NCI-H2107 treated with DMSO at 0.1 percent for 48 hours (cell line): ENCODE measurements around the gene BCHE.

Experiments used
- DNase-seq: peaks from one replicate; lab custom pipeline; 2025; ENCODE audit not compliant: unreplicated experiment; lab: John Stamatoyannopoulos, UW

BCHE gene

GRCh38 chr3:165754219-165755007, 82.8 kb downstream of the BCHE start:
- no peak for DNase-seq

GRCh38 chr3:165753560-165753959, 83.7 kb downstream of the BCHE start:
- no peak for DNase-seq

GRCh38 chr3:165751637-165752036, 85.6 kb downstream of the BCHE start:
- DNase-seq = peak; percentile 55

GRCh38 chr3:165749821-165750220, 87.4 kb downstream of the BCHE start:
- no peak for DNase-seq

GRCh38 chr3:165749241-165749640, 88.0 kb downstream of the BCHE start:
- no peak for DNase-seq

GRCh38 chr3:165748094-165748493, 89.1 kb downstream of the BCHE start:
- DNase-seq = no peak

GRCh38 chr3:165746874-165747273, 90.3 kb downstream of the BCHE start:
- no peak for DNase-seq

GRCh38 chr3:165744025-165744424, 93.2 kb downstream of the BCHE start:
- DNase-seq = no peak

- DNase-seq = no peak
Observed at GRCh38 chr3:165742351-165742750, 94.9 kb downstream of the BCHE start.

GRCh38 chr3:165729756-165730155, 107.5 kb downstream of the BCHE start:
- DNase-seq = no peak

- DNase-seq = no peak
Observed at GRCh38 chr3:165728924-165729323, 108.3 kb downstream of the BCHE start.

GRCh38 chr3:165725296-165725695, 111.9 kb downstream of the BCHE start:
- no peak for DNase-seq
